ENCODE measurements around the gene THOC2. TPM values are rescaled to one million over a fixed set of nuclear protein-coding genes. Genes with fewer than 3 reads are reported as not detected.

Gene THOC2
- total and polyA plus RNA-seq, 2 of the 8 experiments (the other 6 are each of a cell fraction or from before 2014, with no cell fraction given): 32.7 to 68.8 TPM

- Histone ChIP-seq H4K8ac (ENCODE audit: extremely low read depth, insufficient read depth, low read length) (no peak overlapping the region), H3K27ac (ENCODE audit: low read depth, low read length) (no peak overlapping the region), H4K91ac (replicated peaks; ENCODE audit: insufficient read length, low read length) (no peak overlapping the region), H3K4me2 (ENCODE audit: insufficient read depth in 1 of 2, low read depth in 2 of 2, low read length in 2 of 2) (no peak overlapping the region), H2BK5ac (ENCODE audit: low read depth, low read length) (no peak overlapping the region), H2BK15ac (ENCODE audit: low read length) (no peak overlapping the region), H3K4me3 (ENCODE audit: extremely low read depth in 1 of 4, insufficient read depth in 2 of 4, low read depth in 3 of 4, low read length in 4 of 4) (no peak overlapping the region), H3K18ac (ENCODE audit: extremely low read depth, low read length) (no peak overlapping the region), H3K79me2 (ENCODE audit: control insufficient read depth in 1 of 2, insufficient read depth in 2 of 2, low read length in 2 of 2) (no peaks in the 10 kb centered on the region), H3K79me1 (ENCODE audit: low read depth, low read length) (no peaks in the 10 kb centered on the region), H3K14ac (ENCODE audit: insufficient read length) (no peak overlapping the region), H2AFZ (ENCODE audit: low read length) (no peak overlapping the region), H3K23ac (ENCODE audit: insufficient read length) (no peak overlapping the region), H3K9me3 (ENCODE audit: insufficient read depth in 2 of 2, low read depth in 1 of 2, low read length in 1 of 2) (no peaks in the 10 kb centered on the region), H3K4ac (replicated peaks; ENCODE audit: insufficient read length, low read depth, low read length) (no peak overlapping the region), H3K23me2 (ENCODE audit: low read depth, low read length) (no peaks in the 10 kb centered on the region), H4K20me1 (replicated peaks in 1 of 2; ENCODE audit: control insufficient read depth in 1 of 2, insufficient read depth in 2 of 2, low read length in 2 of 2) (no peaks in the 10 kb centered on the region), H3K9ac (replicated peaks in 1 of 4; ENCODE audit: extremely low read depth in 1 of 4, low read depth in 3 of 4, low read length in 3 of 4) (no peak overlapping the region), H3K27me3 (replicated peaks in 1 of 4; ENCODE audit: control insufficient read depth in 3 of 4, extremely low read depth in 1 of 4, insufficient read depth in 3 of 4, low read length in 3 of 4) (no peaks in the 10 kb centered on the region), H3K36me3 (ENCODE audit: control insufficient read depth in 2 of 4, insufficient read depth in 4 of 4, low read length in 3 of 4) (peaks cover 0 to 27% (median 10%) of the 10 kb centered on the region in 4 experiments; a peak in 4 of 8 replicates), H2BK20ac (ENCODE audit: low read length) (no peak overlapping the region), H3K4me1 (replicated peaks in 1 of 4; ENCODE audit: control insufficient read depth in 3 of 4, insufficient read depth in 4 of 4, low read length in 3 of 4) (no peaks in the 10 kb centered on the region), H2BK12ac (ENCODE audit: low read depth, low read length) (no peak overlapping the region), H3K56ac (replicated peaks; ENCODE audit: insufficient read length, low read depth, low read length) (no peak overlapping the region), H2AK5ac (ENCODE audit: low read depth, low read length) (no peak overlapping the region), H4K5ac (ENCODE audit: insufficient read length, low read depth, low read length) (no peak overlapping the region), H2BK120ac (replicated peaks; ENCODE audit: low read depth, low read length) (no peak overlapping the region)
- no peak for FAIRE-seq
- no peak for DNase-seq (ENCODE audit: low read depth in 1 of 2, low spot score in 2 of 2)
- ChIA-PET CTCF (ENCODE audit: partially characterized antibody) (no interaction called here), POLR2A (ENCODE audit: partially characterized antibody) (no interaction called here)
- 98% methylated on average over 3 of the region's 3 CpGs; no CpG with 5 or more reads in 1 of the 2 experiments for WGBS, 2 experiments (ENCODE audit: extremely low coverage in 1 of 2, insufficient coverage in 1 of 2, insufficient read length in 1 of 2, insufficient replicate concordance in 2 of 2, low coverage in 1 of 2, low lambda C conversion rate in 2 of 2, missing lambda C conversion rate in 1 of 2)
- TF ChIP-seq KDM5A (IDR thresholded peaks at IDR 0.05; ENCODE audit: low read length) (no peak), SUZ12 (IDR thresholded peaks at IDR 0.05; ENCODE audit: low read length) (no peak), BCL11A (IDR thresholded peaks at IDR 0.05; ENCODE audit: low read depth in 2 of 2, low read length in 2 of 2) (no peak), CREB1 (IDR thresholded peaks at IDR 0.05) (no peak), SRF (IDR thresholded peaks at IDR 0.05; ENCODE audit: low read depth, low read length) (no peak)
Measured at GRCh38 chrX:123665197-123665596, 67.7 kb downstream of the THOC2 start.
